ENCODE results near the gene TEX38. TPM values are rescaled to one million over a fixed set of nuclear protein-coding genes. Genes with fewer than 3 reads are reported as not detected.

The TEX38 gene
- total RNA-seq, 1 experiment from 2014 or later = not detected

- BruUV-seq (replicated peaks) = no TSS peak
- ChIA-PET CTCF (no interaction called here), POLR2A (no interaction called here)
- H3K36me3 ChIP-seq (ENCODE audit: control insufficient read depth, insufficient read depth, low read length) = peaks cover 48% of the 10 kb centered on the region
- no peak for TF ChIP-seq REST (IDR thresholded peaks at IDR 0.05; ENCODE audit: insufficient read depth in 1 of 2, low read depth in 2 of 2, low read length in 1 of 2)
- no peak for TF ChIP-seq TCF7L2 (IDR thresholded peaks at IDR 0.05; ENCODE audit: low read depth, low read length)
- no peak for TF ChIP-seq POLR2AphosphoS5 (IDR thresholded peaks at IDR 0.05; ENCODE audit: low read depth, low read length)
- TF ChIP-seq CTCF (IDR thresholded peaks at IDR 0.05) = no peak
- no peak for TF ChIP-seq SIN3A (IDR thresholded peaks at IDR 0.05; ENCODE audit: borderline replicate concordance, insufficient read depth, low read depth, low read length)
- H3K4me3 ChIP-seq (ENCODE audit: low read depth in 2 of 2, low read length in 2 of 2) = no peak overlapping the region
- ATAC-seq (no peak), DNase-seq (ENCODE audit: low read depth, low spot score) (no peak)
- in situ Hi-C loops (cut with HindIII; ENCODE audit: low pct_unique_long_range_greater_than_20kb, low sequenced_read_pairs) (no loop called here), intact Hi-C loops (cut with micrococcal nuclease; ENCODE audit: unreplicated experiment) (no loop called here)
- no peaks in the 10 kb centered on the region for H3K4me1 ChIP-seq (ENCODE audit: control insufficient read depth, insufficient read depth, low read length)
- no peaks in the 10 kb centered on the region for H3K9me3 ChIP-seq (ENCODE audit: control insufficient read depth, insufficient read depth, low read depth, low read length)
- no peaks in the 10 kb centered on the region for H3K27me3 ChIP-seq (ENCODE audit: control insufficient read depth, insufficient read depth, low read length)
- H3K27ac ChIP-seq (ENCODE audit: low read length) = no peak overlapping the region
Measured at GRCh38 chr1:46687093-46687659, 15.5 kb downstream of the TEX38 start.

- intact Hi-C loops (cut with micrococcal nuclease; ENCODE audit: unreplicated experiment) = no loop called here
Measured at GRCh38 chr1:46687921-46688509, 16.4 kb downstream of the TEX38 start.

More at GRCh38 chr1:46687921-46688509, 16.4 kb downstream of the TEX38 start:
- ChIA-PET POLR2A (interaction anchor here (0.6 kb wide), 1 partner anchor 17 kb away, joined by 5 read pairs; no protein-coding TSS in a partner anchor), CTCF (no interaction called here)
- no peak for TF ChIP-seq CTCF (IDR thresholded peaks at IDR 0.05)
- TF ChIP-seq REST (IDR thresholded peaks at IDR 0.05; ENCODE audit: insufficient read depth in 1 of 2, low read depth in 2 of 2, low read length in 1 of 2) = no peak
- TF ChIP-seq SIN3A (IDR thresholded peaks at IDR 0.05; ENCODE audit: borderline replicate concordance, insufficient read depth, low read depth, low read length) = no peak
- no peak for TF ChIP-seq TCF7L2 (IDR thresholded peaks at IDR 0.05; ENCODE audit: low read depth, low read length)
- TF ChIP-seq POLR2AphosphoS5 (IDR thresholded peaks at IDR 0.05; ENCODE audit: low read depth, low read length) = no peak
- Histone ChIP-seq H3K27ac (ENCODE audit: low read length) (no peak overlapping the region), H3K27me3 (ENCODE audit: control insufficient read depth, insufficient read depth, low read length) (no peaks in the 10 kb centered on the region), H3K9me3 (ENCODE audit: control insufficient read depth, insufficient read depth, low read depth, low read length) (no peaks in the 10 kb centered on the region), H3K4me3 (ENCODE audit: low read depth in 2 of 2, low read length in 2 of 2) (no peak overlapping the region), H3K4me1 (ENCODE audit: control insufficient read depth, insufficient read depth, low read length) (no peaks in the 10 kb centered on the region), H3K36me3 (ENCODE audit: control insufficient read depth, insufficient read depth, low read length) (peaks cover 51% of the 10 kb centered on the region)
- BruUV-seq (replicated peaks) = no TSS peak
- no peak for ATAC-seq
- DNase-seq (ENCODE audit: low read depth, low spot score) = no peak
- in situ Hi-C loops (cut with HindIII; ENCODE audit: low pct_unique_long_range_greater_than_20kb, low sequenced_read_pairs) = no loop called here

Measured in Panc1 (cell line).